D721Med (cell line): Measurements from ENCODE around the gene ARHGAP32.

Source experiments
- DNase-seq: peaks from one replicate; pipeline ENCODE4 v3.0.0; 2011; ENCODE audit warnings: low spot score; ENCODE audit not compliant: insufficient read length
- FAIRE-seq: peaks from 2 replicates; lab custom pipeline; 2011; peaks lifted over from hg19 to GRCh38; lab: Jason Lieb, UNC
- TF ChIP-seq, protein P1 (sequence below): IDR thresholded peaks from 2 replicates; pipeline ENCODE4 v1.5.1; 2012; ENCODE audit warnings: mild to moderate bottlenecking, control low read depth; ENCODE audit not compliant: insufficient read depth; ENCODE audit errors: missing control alignments

The ARHGAP32 gene

DNA sequence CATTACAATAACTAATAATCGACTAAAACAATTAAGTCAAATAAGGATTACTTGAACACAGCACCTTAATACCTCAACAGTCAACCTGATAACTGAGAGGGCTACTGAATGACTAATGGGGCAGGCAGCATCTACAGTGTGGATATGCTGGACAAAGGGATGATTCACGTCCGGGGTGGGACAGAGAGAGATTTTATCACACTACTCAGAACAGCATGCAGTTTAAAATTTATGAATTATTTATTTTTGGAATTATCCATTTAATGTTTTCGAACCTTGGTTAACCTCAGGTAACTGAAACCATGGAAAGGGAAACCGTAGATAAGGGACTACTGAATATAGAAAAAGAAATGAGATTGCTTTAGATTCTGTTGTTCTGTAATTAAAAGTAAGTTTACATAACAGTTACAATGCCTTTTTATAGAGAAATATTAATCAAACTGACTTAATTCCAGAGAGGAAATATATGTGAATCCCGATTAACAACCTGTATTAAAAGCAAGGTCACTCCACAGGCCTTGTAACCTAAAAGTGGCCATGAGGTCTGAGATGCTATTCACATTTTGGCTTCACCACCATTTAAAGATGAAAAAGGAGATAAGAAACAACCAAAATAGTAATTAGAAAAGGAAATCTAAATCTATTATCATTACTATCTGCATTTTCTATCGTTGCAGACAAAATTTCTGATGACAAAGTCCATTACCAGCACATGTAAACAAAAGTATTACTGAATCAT lies 130.5 kb downstream of the ARHGAP32 start:
- FAIRE-seq (peak; percentile 74), DNase-seq (no peak)
- TF ChIP-seq, protein P1, sequence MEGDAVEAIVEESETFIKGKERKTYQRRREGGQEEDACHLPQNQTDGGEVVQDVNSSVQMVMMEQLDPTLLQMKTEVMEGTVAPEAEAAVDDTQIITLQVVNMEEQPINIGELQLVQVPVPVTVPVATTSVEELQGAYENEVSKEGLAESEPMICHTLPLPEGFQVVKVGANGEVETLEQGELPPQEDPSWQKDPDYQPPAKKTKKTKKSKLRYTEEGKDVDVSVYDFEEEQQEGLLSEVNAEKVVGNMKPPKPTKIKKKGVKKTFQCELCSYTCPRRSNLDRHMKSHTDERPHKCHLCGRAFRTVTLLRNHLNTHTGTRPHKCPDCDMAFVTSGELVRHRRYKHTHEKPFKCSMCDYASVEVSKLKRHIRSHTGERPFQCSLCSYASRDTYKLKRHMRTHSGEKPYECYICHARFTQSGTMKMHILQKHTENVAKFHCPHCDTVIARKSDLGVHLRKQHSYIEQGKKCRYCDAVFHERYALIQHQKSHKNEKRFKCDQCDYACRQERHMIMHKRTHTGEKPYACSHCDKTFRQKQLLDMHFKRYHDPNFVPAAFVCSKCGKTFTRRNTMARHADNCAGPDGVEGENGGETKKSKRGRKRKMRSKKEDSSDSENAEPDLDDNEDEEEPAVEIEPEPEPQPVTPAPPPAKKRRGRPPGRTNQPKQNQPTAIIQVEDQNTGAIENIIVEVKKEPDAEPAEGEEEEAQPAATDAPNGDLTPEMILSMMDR: no peak

DNA sequence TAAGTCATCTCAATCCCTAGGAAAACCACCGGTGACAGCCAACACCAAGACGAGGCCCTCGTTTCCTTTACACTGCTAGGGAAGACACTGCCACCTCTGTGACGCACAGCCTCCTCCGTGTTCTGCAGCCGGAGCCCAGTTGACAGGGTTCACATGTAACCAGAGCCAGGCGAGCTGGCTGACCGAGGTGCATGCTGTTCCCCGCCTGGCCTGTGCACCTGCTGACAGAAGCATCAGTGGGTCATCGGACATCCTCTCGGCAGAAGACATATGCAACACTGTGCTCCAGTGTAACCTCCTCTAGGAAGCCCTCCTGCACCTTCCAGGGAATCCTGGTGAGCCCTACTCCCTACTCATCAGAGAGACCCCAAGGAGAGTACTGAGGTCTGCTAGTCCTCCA lies 135.2 kb downstream of the ARHGAP32 start:
- FAIRE-seq: no peak
- TF ChIP-seq, protein P1: no peak
- DNase-seq: no peak

DNA sequence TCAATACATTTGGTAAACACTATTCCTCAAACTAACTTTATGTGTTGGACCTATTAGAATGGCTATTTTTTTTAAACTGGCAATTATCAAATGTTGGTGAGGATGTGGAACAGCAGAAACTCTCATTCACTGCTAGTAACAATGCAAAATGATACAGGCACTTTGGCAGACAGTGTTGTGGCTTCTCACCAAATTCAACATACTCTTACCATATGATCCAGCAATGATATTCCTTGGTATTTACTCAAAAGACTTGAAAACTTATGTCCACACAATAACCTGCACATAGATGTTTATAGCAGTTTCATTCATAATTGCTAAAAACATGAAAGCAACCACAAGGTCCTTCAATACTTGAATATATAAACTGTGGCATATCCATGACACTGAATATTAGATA lies 136.9 kb downstream of the ARHGAP32 start:
- TF ChIP-seq, protein P1: no peak
- DNase-seq: no peak
- FAIRE-seq: peak; percentile 63

DNA sequence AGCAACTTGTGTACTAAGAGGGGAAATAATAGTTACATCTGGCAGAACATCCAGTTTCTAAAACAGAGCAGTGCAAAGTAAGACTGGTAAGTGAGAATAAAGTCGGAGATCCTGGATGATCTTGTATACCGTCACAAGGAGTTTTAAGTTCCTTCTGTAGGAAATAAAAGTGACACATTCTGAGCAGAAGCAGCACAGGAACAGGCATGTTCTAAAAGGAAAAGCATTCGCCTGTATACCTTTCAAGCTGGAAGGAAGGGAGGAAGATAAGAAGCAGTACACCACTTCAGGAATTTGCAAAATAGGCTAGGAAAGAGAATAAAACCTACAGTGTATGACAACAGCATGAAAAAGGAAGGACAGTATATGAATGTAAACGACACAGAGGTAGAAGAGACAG lies 143.2 kb downstream of the ARHGAP32 start:
- no peak for DNase-seq
- TF ChIP-seq, protein P1: no peak
- peak; percentile 55 for FAIRE-seq

DNA sequence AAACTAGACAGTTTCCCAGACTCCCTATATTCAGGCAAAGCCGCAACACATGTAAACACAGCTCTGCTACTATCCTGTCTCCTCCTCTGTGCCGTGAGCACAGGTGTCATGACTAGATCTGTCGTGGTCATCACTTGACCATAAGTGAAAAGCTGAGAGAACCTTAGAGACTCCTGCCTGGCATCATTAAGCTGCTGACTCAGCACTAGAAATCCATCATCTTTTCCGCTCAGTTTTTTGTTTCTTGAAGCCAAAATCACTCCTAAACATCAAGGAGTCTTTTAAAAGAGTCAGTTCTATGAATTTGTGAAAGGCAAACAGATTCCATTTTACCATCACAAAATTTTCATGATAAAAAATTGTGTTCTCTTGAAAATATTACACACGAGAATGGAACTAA lies 147.0 kb downstream of the ARHGAP32 start:
- FAIRE-seq: no peak
- TF ChIP-seq, protein P1: no peak
- DNase-seq: no peak

DNA sequence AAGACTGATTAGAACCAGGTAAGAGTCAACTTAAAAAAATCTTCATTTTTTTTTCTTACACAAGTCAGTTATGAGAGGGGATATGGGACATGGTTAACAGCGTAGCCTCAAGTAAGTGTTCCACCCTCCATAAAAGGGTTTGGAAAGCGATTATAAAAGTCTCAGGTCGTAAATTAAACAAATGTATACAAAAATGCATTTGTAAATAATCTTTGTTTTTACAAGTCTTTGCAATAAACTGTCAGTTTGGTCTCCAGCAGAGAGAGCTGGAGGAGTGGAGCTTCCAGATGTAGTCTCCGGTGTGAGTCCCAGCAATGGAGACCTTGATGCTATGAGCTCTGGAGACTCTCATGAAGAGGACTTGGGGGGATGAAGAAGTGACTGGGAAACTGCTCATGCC lies 149.6 kb downstream of the ARHGAP32 start:
- DNase-seq: no peak
- no peak for FAIRE-seq
- TF ChIP-seq, protein P1: no peak

DNA sequence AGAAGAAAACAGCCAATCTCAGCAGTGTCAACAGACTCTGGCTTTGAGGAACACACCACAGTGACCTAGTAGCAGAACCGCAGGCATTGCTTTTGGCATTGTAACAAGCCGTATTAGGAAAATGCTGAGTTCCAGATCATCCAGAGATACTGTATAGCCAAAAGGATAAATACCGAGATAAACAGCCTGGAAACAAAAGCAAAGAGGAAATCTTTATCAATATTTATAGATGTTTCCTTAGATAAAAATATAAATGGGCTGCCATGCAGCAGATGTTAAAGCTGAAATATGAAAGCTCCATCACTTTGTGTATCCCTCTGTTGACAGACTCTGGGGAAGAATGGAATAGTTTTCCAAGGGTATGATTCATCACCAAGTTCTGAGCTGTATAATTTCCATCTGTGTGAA lies 150.5 kb downstream of the ARHGAP32 start:
- TF ChIP-seq, protein P1: no peak
- no peak for DNase-seq
- FAIRE-seq: no peak
